ENCODE results near the gene EPN2.
A peak's percentile ranks its signal among the peaks of the same experiment; 100 is the strongest.

The EPN2 gene

DNA sequence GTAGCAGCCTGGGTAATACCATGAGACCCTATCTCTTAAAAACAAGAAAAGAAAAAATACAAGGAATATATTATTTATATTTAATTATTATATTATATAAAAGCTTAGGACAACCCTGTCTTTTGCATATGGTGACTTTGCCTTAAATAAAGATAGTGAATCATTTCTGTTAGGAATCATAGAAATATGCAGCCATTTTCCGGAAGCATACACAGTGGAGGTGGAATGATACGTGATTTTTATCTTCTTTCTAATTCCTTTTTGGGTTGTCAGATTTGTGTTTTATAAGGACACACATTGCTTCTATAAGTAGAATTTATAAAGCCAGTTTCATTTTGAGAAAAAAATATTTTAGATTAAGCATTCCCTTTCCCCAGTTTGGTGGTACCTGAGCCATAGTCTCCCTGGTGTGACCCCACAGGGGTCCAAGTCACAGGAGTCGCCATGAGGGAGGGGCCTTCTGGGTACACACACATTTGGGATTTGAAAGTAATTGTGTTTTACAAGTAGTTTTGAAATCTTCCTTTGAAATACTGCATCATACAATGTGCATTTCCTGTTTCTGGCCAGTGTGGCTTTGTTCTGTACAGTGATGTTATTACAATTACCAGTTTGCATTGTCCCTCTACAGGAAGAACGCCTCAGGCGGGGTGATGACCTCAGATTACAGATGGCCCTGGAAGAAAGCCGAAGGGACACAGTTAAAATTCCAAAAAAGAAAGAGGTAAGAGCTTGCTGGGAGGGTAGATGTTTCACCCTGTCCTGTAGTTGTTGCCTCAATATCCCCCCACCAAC lies 74.5 kb downstream of the EPN2 start:
- DNase-seq (ENCODE audit: low spot score) = no peak

DNA sequence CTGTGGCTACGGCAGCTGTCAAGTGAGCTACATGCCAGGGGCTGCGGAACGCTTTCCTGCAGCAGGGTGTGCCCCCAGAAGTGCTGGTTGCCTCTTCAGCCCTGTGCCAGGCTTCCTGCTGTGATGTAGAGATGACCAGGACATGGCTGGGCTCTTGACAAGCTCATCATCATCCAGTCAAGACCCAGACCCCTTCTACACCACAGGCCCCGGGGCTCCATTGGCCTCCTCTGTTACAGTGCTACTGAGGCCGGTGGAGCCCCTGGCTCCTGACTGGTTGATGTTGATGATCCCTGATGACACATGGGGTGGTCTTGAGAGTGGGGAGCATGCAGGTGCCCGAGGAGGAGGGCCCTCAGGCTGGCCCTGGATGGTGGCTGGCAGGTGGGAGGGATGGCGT lies 75.2 kb downstream of the EPN2 start:
- no peak for DNase-seq (ENCODE audit: low spot score)

- no peak for DNase-seq (ENCODE audit: low spot score)
Observed at GRCh38 chr17:19313066-19313745, 76.0 kb downstream of the EPN2 start.

DNA sequence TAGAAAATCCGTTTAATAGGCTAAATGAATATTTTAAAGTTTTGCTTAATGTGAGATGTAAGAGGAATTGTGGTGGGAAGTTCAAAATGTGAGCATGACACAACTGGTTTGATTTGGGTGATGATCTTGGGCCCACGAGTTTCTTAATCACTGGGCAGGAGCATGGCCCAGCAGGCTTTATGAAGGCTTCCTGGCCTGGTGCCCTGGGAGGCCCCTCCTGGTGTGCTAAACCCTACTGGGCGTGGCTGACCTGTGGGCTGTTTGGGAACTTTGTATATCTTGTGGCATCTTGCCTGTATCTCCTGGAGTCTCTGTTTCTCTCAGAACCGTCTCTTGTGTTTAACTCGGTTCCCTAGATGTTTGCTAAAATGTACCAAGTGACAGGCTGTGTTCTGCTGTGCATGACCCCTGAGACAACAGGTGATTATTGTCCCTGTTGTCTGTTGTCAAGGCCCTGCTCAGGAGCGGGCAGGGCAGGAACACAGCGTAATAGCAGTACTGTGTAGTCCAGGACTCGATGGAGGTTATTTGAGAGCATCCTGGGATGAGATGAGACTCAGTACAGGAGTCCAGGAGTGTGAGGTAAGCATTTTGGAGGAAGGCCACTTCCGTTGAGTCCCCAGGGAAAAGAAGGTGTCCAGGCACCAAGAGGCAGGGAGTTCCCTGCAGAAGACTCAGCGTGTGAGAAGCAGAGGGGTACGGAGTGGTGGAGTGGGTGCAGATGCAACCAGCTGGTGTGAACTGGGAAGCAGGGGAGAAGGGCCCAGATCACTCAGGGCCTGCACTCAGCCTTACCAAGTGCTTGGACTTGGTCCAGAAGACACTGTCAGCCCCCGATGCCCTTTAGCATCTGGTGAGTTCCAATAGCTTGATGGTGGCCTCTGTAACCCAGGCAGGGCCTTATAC lies 76.8 kb downstream of the EPN2 start:
- DNase-seq (ENCODE audit: low spot score) = no peak

- no peak for DNase-seq (ENCODE audit: low spot score)
Observed at GRCh38 chr17:19315104-19315503, 77.9 kb downstream of the EPN2 start.

DNA sequence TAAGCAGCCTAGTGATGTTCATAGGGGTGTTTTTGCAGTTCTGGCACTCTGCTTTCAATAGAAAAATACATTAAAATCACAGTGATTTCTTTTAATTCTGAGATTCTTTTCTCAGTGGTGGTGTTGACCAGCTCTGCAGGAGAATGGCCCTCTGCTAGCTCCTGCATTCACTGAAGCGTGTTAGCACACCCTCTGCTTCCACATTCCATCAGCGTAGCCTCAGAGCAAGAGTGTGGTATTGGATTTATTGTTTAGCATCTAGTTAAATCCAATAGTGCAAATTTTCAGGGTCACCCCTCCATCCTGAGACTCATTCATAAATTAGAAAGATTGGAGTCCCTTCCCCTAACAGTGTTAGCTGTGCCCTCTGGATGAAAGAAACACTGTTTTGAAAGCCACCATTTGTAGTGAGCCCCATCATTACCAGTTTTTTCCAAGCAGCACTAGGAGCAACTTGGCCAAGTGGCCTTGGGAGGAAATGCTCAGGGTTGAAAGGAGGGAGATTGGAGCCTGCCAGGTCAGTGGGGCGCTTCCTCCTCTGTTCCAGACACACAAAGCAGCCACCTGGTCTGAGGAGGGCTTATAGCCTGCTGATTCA lies 79.7 kb downstream of the EPN2 start:
- no peak for DNase-seq (ENCODE audit: low spot score)

DNA sequence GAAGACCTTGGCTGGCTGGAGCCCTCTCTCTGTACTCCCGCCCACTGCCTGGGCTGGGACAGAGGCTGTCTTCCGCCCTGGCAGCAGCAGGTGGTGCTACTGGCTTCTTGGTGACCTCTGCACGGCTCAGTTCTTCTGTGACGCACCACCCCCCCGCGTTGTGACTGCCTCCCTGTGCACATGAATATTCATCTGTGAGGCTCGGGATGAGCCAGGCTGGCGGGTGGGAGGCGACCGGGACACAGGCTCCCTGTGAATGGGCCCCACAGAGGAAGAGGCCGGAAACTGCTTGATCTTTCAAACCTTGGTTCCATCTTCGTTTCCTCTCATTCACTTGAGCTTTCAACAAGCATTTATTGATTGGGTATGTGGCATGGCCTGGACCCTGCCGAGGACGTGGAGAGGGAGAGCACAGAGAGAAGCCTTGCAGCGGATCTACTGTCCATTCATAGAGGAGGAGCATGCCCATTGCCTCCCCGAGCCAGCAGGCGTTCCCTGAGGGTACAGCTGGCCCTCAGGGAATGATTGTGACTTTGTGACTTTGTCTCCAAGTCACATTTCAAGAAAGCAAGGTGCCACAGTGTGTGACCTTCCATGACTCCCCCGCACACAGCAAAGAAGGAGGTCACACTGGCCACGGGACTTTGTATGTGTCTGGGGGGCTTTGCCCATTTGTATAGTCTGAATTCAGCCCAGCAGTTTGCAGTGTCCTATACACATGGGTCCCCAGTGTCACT lies 80.4 kb downstream of the EPN2 start:
- DNase-seq (ENCODE audit: low spot score) = peak; percentile 40

GRCh38 chr17:19318611-19319010 lies 81.4 kb downstream of the EPN2 start:
- DNase-seq (ENCODE audit: low spot score) = no peak

- no peak for DNase-seq (ENCODE audit: low spot score)
Observed at GRCh38 chr17:19319771-19320505, 82.8 kb downstream of the EPN2 start.

DNA sequence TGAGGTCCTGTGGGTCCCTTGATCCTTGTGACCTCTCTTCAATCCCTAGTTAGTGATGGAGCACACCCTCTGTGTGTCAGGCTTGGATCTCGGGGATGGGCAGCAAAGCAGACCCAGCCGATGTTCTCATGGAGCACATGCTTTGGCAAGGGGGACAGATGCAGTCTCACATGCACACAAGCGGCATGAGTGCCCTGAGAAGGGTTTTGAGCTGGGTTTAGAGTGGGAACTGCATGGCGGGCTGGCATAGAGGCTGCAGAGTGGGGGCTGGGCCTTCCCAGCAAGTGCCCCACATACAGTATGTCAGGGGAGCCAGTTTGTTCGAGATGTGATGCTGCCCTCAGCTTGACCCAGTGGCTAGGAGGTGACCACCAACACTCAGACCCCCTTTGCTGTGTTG lies 83.7 kb downstream of the EPN2 start:
- DNase-seq (ENCODE audit: low spot score) = no peak

- no peak for DNase-seq (ENCODE audit: low spot score)
Observed at GRCh38 chr17:19321481-19322128, 84.4 kb downstream of the EPN2 start.

DNA sequence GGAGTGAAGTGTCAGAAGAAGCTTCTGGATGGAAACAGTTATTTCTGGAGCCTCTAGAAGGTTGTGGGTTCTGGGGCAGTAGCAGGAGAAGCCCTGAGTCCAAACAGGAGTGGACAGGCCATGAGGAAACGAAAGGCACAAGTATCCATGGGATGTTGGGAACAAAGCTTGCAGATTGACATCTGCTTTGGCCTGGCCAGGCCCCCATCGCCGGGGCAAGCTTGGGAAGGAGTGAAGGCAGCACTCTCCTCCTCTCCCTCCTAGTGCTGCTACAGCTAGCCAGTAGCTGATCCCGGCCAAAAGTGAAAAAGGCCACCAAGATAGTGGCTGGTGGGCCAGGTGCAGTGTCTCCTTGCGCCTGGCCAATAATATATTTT lies 85.0 kb downstream of the EPN2 start:
- no peak for DNase-seq (ENCODE audit: low spot score)

DNA sequence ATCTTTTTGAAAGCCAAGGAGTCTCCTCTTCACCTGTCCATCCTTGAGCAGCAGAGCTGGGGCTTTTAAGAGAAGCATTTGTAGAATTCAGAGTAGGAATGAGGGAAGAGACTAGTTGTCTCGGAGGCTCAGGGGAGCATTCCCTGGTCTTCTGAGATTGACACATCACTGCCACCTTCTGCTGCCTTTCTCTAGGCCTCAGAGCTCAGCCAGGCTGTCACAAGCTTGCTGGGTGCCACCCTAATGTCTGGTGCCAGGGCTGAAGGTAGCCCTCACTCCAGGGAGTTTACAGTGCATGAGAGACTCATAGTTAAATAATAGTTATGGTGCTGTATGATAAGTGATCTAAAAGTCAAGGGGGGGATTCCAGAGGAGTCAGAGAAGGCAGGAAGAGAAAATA lies 85.7 kb downstream of the EPN2 start:
- no peak for DNase-seq (ENCODE audit: low spot score)

GRCh38 chr17:19325542-19325941 lies 88.4 kb downstream of the EPN2 start:
- no peak for DNase-seq (ENCODE audit: low spot score)

DNA sequence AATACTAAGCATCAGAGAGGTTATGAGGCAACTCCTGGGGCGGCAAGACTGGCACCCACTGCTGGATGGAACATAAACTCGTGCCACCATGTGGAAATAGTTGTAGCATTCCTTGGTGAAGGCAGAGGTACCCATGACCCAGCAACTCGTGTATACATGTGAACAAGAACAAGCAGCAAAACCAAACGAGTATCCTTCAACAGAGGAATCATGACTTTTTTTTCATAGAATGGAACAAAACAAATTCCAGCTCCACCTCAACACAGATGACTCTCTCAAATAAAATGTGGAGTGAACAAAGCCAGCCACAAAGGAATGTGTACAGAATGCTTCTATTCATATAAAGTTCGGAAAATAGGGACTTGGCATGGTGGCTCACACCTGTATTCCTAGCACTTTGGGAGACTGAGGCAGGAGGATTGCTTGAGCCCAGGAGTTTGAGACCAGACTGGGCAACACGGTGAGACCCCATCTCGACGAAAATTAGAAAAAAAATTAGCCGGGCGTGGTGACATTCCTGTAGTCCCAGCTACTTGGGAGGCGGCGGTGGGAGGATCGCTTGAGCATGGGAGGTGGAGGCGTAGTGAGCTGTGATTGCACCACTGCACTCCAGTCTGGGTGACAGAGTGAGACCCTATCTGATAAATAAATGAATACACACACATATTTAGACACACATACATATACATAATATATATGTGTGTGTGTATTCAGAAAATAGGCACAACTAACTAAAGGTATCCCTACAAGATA lies 90.0 kb downstream of the EPN2 start:
- no peak for DNase-seq (ENCODE audit: low spot score)

DNA sequence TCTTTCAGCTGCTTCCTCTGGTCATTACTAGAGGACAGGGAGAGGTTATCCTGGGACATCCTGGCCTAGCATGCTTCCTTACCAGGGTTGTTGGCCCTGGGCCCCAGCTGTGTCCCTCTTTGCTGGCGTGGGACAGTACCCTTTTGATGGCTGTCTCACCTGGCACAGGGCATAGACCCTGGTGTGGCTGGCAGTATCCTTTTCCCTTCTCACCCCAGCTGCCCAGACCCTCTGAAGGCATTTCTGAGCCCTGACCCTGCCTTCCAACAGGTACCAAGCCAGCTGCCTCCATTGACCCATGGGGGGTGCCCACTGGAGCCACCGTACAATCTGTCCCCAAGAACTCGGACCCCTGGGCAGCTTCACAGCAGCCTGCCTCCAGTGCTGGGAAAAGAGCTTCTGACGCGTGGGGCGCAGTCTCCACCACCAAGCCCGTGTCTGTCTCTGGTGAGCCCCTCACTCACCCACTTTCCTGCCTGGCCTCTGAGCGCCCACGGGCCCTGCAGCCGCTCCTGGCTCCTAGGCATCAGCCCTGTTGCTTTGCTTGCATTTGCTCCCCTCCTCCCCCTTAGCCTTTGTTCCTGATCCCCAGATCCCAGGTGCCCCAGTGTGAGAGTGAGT lies 91.4 kb downstream of the EPN2 start:
- DNase-seq (ENCODE audit: low spot score) = no peak

GRCh38 chr17:19329136-19329535 lies 92.0 kb downstream of the EPN2 start:
- DNase-seq (ENCODE audit: low spot score) = no peak

- DNase-seq (ENCODE audit: low spot score) = no peak
Observed at GRCh38 chr17:19329839-19330238, 92.7 kb downstream of the EPN2 start.

DNA sequence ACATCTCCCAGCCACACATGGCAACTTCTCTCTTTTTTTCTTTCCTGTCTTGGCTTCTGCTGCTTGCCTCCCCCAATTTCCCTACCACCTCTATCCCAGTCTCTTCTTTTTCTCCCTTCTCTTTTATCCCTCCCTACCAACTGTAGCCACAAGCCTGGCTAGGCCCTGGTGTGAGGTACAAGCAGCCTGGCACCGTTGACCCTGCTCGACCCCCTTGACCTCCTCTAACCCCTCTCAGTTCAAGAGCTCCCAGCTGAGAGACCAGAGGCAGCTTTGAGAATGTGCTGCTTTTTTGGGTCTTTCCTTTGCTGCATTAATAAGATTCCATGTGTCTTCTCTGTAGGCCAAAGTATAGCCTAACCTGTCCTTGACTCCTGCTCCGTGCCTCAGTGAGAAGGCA lies 93.1 kb downstream of the EPN2 start:
- DNase-seq (ENCODE audit: low spot score) = no peak
